ENCODE data around the gene TBX10. TPM values are rescaled to one million over a fixed set of nuclear protein-coding genes. Genes with fewer than 3 reads are reported as not detected.

Gene TBX10
- total RNA-seq, 1 donor from 2014 or later, result not detected

- no peak overlapping the region for H3K27ac Mint-ChIP-seq (ENCODE audit: unreplicated experiment)
- TF ChIP-seq, protein P1, sequence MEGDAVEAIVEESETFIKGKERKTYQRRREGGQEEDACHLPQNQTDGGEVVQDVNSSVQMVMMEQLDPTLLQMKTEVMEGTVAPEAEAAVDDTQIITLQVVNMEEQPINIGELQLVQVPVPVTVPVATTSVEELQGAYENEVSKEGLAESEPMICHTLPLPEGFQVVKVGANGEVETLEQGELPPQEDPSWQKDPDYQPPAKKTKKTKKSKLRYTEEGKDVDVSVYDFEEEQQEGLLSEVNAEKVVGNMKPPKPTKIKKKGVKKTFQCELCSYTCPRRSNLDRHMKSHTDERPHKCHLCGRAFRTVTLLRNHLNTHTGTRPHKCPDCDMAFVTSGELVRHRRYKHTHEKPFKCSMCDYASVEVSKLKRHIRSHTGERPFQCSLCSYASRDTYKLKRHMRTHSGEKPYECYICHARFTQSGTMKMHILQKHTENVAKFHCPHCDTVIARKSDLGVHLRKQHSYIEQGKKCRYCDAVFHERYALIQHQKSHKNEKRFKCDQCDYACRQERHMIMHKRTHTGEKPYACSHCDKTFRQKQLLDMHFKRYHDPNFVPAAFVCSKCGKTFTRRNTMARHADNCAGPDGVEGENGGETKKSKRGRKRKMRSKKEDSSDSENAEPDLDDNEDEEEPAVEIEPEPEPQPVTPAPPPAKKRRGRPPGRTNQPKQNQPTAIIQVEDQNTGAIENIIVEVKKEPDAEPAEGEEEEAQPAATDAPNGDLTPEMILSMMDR (IDR thresholded peaks at IDR 0.05), result no peak
- H3K36me3 Mint-ChIP-seq (ENCODE audit: unreplicated experiment), result no peaks in the 10 kb centered on the region
- H3K4me1 Mint-ChIP-seq (ENCODE audit: unreplicated experiment), result no peaks in the 10 kb centered on the region
- no peak overlapping the region for H3K4me3 Mint-ChIP-seq (ENCODE audit: unreplicated experiment)
- H3K9me3 Mint-ChIP-seq (ENCODE audit: unreplicated experiment), result no peaks in the 10 kb centered on the region
- H3K27me3 Mint-ChIP-seq (ENCODE audit: unreplicated experiment), result peaks cover 3% of the 10 kb centered on the region
- DNase-seq (ENCODE audit: extremely low spot score, unreplicated experiment), result no peak
These were observed 12.6 kb upstream of the TBX10 start for GRCh38 chr11:67651976-67652781.

GRCh38 chr11:67649634-67650510 lies 10.3 kb upstream of the TBX10 start:
- TF ChIP-seq, protein P1 (IDR thresholded peaks at IDR 0.05), result no peak
- Mint-ChIP-seq H3K4me1 (ENCODE audit: unreplicated experiment) (no peaks in the 10 kb centered on the region), H3K36me3 (ENCODE audit: unreplicated experiment) (no peaks in the 10 kb centered on the region), H3K27me3 (ENCODE audit: unreplicated experiment) (peaks cover 3% of the 10 kb centered on the region), H3K27ac (ENCODE audit: unreplicated experiment) (no peak overlapping the region), H3K4me3 (ENCODE audit: unreplicated experiment) (no peak overlapping the region), H3K9me3 (ENCODE audit: unreplicated experiment) (no peaks in the 10 kb centered on the region)
- no peak for DNase-seq (ENCODE audit: extremely low spot score, unreplicated experiment)

GRCh38 chr11:67648796-67649613 lies 9.4 kb upstream of the TBX10 start:
- no peak overlapping the region for H3K4me3 Mint-ChIP-seq (ENCODE audit: unreplicated experiment)
- no peaks in the 10 kb centered on the region for H3K4me1 Mint-ChIP-seq (ENCODE audit: unreplicated experiment)
- TF ChIP-seq, protein P1 (IDR thresholded peaks at IDR 0.05), result no peak
- H3K9me3 Mint-ChIP-seq (ENCODE audit: unreplicated experiment), result no peaks in the 10 kb centered on the region
- H3K27ac Mint-ChIP-seq (ENCODE audit: unreplicated experiment), result no peak overlapping the region
- peaks cover 3% of the 10 kb centered on the region for H3K27me3 Mint-ChIP-seq (ENCODE audit: unreplicated experiment)
- DNase-seq (ENCODE audit: extremely low spot score, unreplicated experiment), result no peak
- H3K36me3 Mint-ChIP-seq (ENCODE audit: unreplicated experiment), result no peaks in the 10 kb centered on the region

DNA sequence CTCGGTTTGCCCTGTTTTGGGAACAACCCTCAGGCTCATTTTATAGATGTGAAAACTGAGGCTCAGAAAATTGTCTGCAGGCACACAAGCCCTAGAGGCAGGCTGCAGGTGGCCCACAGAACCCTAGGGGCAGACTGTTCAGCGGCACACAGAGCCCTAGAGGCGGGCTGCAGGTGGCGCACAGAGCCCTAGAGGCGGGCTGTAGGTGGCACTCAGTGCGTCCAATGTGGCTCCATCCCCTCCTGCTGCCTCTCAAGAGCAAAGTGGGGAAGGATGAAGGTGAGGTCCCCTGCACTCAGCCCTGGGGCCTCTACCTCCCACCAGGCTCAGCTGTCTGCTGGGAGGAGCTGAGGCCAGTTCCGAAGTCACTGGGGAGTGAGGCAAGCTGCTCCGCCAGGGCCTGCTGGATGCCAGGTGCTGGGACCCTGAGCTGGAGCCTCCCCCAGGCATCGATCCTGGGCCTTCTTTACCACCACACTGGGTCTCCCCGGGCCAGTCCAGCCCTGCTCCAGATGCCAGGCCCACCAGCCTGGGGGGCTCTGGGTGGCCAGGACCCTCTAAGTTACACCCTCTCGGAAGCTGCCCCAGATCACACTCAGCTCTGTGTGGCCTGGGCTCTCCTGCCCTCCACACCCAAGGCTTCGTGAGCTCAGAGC lies 8.7 kb upstream of the TBX10 start:
- TF ChIP-seq, protein P1 (IDR thresholded peaks at IDR 0.05), result no peak
- DNase-seq (ENCODE audit: extremely low spot score, unreplicated experiment), result no peak
- Mint-ChIP-seq H3K9me3 (ENCODE audit: unreplicated experiment) (no peaks in the 10 kb centered on the region), H3K4me3 (ENCODE audit: unreplicated experiment) (no peak overlapping the region), H3K27ac (ENCODE audit: unreplicated experiment) (no peak overlapping the region), H3K4me1 (ENCODE audit: unreplicated experiment) (no peaks in the 10 kb centered on the region), H3K27me3 (ENCODE audit: unreplicated experiment) (peaks cover 3% of the 10 kb centered on the region), H3K36me3 (ENCODE audit: unreplicated experiment) (no peaks in the 10 kb centered on the region)

Data from osteocyte (in vitro differentiated cells).